ENCODE measurements around the gene NPAS4.

The NPAS4 gene

DNA sequence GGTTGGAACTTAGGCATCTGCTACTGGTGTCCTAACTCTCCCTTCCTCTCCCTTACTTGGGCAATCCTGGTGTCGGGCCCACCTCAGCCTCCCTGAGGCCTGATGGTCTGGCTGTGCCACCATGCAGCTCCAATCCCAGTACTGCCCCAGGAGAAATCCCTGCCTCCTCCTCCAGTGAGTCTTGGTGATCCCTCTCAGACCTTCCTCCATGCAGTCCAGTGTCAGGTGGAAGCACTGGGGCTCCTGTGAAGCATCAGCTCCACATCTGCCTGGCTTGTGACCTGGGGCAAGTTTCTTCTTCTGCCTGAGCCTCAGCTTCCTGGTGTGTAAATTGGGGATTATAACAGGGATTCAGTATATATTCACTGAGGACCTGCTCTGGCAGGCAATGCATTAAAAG lies 44.1 kb downstream of the NPAS4 start:
- no peaks in the 10 kb centered on the region for H3K9me3 ChIP-seq
- H3K4me1 ChIP-seq (ENCODE audit: control insufficient read depth in 1 of 2, insufficient read depth in 1 of 2, low read depth in 1 of 2, low read length in 1 of 2) = peaks cover 12 to 20% of the 10 kb centered on the region in 2 experiments
- H3K4me3 ChIP-seq (ENCODE audit: low read depth in 1 of 2, low read length in 1 of 2) = no peak overlapping the region
- peaks cover 46% of the 10 kb centered on the region for H3K27me3 ChIP-seq
- TF ChIP-seq, protein P1, sequence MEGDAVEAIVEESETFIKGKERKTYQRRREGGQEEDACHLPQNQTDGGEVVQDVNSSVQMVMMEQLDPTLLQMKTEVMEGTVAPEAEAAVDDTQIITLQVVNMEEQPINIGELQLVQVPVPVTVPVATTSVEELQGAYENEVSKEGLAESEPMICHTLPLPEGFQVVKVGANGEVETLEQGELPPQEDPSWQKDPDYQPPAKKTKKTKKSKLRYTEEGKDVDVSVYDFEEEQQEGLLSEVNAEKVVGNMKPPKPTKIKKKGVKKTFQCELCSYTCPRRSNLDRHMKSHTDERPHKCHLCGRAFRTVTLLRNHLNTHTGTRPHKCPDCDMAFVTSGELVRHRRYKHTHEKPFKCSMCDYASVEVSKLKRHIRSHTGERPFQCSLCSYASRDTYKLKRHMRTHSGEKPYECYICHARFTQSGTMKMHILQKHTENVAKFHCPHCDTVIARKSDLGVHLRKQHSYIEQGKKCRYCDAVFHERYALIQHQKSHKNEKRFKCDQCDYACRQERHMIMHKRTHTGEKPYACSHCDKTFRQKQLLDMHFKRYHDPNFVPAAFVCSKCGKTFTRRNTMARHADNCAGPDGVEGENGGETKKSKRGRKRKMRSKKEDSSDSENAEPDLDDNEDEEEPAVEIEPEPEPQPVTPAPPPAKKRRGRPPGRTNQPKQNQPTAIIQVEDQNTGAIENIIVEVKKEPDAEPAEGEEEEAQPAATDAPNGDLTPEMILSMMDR (IDR thresholded peaks at IDR 0.05) = no peak
- H3K27ac ChIP-seq = no peak overlapping the region
- H3K36me3 ChIP-seq = no peaks in the 10 kb centered on the region

DNA sequence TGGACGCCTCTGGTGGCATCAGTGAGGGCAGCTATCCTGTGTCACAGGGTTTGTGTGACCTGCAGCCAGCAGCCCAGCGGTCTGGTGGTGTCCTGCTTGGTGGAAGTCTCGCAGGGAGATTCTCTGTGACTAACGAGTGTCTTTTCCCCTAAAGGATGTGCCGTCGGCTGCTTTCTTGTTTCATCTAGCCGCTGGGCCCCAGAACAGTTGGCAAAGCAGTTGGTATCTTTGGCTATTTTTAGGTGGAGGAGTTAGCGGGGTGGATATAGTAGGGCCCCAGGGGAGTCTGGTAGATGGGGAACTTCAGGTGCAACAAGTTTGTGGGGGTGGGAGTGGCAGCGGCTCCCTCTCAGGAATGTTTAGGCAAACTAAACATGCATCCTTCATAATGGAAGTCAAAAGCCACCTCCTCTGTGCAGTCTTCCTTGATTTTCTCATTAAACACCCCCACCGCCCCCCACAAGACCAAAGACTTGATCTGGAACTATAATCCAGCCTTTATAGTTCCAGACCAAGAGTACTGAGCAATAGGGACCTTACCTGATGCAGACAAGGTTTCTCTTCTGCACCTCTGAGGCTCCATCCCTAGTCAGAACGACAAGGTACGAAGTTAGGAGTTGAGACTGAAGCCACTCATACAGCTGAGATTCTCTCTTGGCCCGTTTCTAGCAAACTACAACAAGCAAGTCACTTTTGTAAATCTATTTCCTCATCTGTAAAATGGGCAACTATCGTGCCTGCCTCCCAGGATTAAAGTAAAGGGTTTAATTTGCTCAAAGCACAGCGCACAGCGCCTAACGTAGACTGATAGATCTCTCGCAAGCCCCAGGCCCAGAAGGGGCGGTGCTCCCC lies 44.8 kb downstream of the NPAS4 start:
- TF ChIP-seq, protein P1 (IDR thresholded peaks at IDR 0.05) = no peak
- peaks cover 12 to 20% of the 10 kb centered on the region in 2 experiments for H3K4me1 ChIP-seq (ENCODE audit: control insufficient read depth in 1 of 2, insufficient read depth in 1 of 2, low read depth in 1 of 2, low read length in 1 of 2)
- H3K4me3 ChIP-seq (ENCODE audit: low read depth in 1 of 2, low read length in 1 of 2) = peak overlapping the region; percentile 62 to 69
- H3K9me3 ChIP-seq = no peaks in the 10 kb centered on the region
- H3K27ac ChIP-seq = peak overlapping the region; percentile 14
- no peaks in the 10 kb centered on the region for H3K36me3 ChIP-seq
- peaks cover 46% of the 10 kb centered on the region for H3K27me3 ChIP-seq

DNA sequence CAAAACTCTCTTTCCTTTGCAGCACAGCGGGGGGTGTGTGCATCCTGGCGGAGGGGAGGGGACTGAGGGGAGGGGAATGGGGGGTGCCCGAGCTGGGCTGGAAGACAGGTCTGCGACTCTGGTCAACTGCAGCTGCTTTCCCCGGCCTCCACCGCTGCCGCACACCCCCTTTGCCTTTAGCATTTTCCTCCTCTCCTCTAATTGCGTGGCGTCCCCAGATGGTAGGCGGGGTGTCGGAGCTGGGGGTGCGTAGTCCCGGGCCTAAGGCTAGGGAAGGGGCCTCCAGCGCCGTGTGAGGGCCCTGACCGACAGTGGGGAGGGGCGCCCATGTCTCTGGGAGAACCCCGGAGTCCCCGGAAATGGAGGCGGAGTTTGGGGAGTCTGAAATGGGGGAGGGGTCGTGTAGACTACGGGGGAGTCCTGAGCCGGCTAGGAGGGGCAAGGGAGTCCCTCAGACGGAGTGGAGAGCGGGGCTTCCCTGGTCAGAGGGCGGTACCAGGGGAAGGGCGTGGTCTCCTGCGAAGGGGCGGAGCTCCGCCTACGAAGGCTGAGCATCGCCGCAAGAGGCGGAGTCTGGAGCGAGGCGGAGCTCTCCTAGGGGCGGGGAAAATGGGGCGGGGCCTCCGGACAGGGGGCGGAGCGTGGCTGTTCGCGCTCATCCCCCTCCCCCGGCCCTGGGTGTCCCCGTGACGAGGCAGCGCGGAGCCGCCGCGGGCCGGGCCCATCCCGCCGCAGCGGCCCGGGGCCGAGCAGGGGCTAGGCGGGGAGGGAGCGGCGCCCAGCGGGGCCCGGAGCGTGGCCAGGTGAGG lies 45.6 kb downstream of the NPAS4 start, which contains the start of gene PELI3:
TSS of gene PELI3 (plus strand) at position 681 of the 809 bp plus-strand sequence. CDS start 1,224 bp downstream, outside the sequence.
- TF ChIP-seq, protein P1 (IDR thresholded peaks at IDR 0.05) = no peak
- peaks cover 46% of the 10 kb centered on the region for H3K27me3 ChIP-seq
- H3K4me3 ChIP-seq (ENCODE audit: low read depth in 1 of 2, low read length in 1 of 2) = peak within 1 kb of the TSS; percentile 62 to 69
- no peaks in the 10 kb centered on the region for H3K36me3 ChIP-seq
- peaks cover 12 to 20% of the 10 kb centered on the region in 2 experiments for H3K4me1 ChIP-seq (ENCODE audit: control insufficient read depth in 1 of 2, insufficient read depth in 1 of 2, low read depth in 1 of 2, low read length in 1 of 2)
- no peaks in the 10 kb centered on the region for H3K9me3 ChIP-seq
- peak within 1 kb of the TSS; percentile 14 for H3K27ac ChIP-seq

DNA sequence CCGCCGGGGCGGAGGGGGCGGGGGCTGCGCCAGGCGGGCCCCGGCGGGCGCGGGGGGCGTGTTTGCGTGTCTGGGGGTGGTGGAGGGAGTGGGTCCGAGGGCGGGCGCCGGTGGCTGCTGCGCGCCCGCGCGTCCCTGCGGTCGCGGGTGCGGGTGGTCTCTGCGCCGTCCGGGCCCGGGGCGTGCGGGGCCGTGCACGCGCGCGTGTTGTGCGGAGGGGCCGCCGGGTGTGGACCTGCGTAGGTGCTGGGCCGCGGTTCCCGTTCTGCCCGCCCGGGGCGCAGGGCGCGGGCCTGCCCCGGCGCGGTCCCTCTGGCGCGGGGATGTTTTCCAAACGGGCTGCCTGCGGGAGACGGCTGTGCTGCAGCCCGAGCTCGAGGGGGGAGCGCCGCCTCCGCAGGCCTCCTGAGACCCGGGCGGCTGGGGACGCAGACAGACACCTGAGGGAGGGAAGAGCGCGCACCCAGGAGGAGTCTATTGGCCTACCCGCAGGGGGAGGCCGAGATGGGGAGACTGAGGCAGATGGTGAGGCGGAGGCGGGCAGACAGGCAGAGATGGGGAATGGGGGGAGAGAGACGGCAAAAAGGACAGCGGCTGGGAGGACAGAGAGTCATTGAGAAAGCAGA lies 46.3 kb downstream of the NPAS4 start:
- Histone ChIP-seq H3K4me1 (ENCODE audit: control insufficient read depth in 1 of 2, insufficient read depth in 1 of 2, low read depth in 1 of 2, low read length in 1 of 2) (peaks cover 12 to 18% of the 10 kb centered on the region in 2 experiments), H3K27me3 (peaks cover 46% of the 10 kb centered on the region), H3K36me3 (no peaks in the 10 kb centered on the region), H3K27ac (peak overlapping the region; percentile 14), H3K9me3 (no peaks in the 10 kb centered on the region), H3K4me3 (ENCODE audit: low read depth in 1 of 2, low read length in 1 of 2) (peak overlapping the region; percentile 55 to 62)
- TF ChIP-seq, protein P1 (IDR thresholded peaks at IDR 0.05) = peak; percentile 20

DNA sequence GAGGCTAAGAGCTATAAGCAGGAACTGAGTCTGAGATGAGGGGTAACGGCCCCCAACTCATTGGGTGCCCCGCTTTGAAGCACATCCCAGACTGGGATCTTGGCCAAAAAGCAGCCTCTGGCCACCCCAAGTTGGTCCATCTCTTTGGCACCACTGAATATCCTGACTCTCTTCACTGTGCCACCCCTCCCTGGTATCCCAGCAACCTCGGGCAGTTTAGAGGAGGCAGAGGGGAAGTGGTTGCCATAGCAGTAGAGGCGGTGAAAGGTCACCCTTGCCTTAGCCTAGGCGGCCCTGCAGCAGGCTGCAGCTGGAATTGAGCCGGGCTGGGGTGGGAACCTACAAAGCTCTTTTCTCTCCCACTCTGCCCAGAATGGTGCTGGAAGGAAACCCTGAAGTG lies 46.9 kb downstream of the NPAS4 start:
- Histone ChIP-seq H3K9me3 (no peaks in the 10 kb centered on the region), H3K27ac (no peak overlapping the region), H3K4me3 (ENCODE audit: low read depth in 1 of 2, low read length in 1 of 2) (peak overlapping the region; percentile 55 to 62), H3K4me1 (ENCODE audit: control insufficient read depth in 1 of 2, insufficient read depth in 1 of 2, low read depth in 1 of 2, low read length in 1 of 2) (peaks cover 12 to 14% of the 10 kb centered on the region in 2 experiments), H3K36me3 (no peaks in the 10 kb centered on the region), H3K27me3 (peaks cover 46% of the 10 kb centered on the region)
- TF ChIP-seq, protein P1 (IDR thresholded peaks at IDR 0.05) = no peak
